HG02571 (cell line): Measurements from ENCODE around the gene STRIP2.
"Not testable (repeated sequence)": the region's sequence is repeated elsewhere in the genome, so short reads cannot be mapped to it uniquely, and the experiment has no call there.

Source experiments
- ATAC-seq: cut with Tn5 transposase; IDR thresholded peaks from one replicate; pipeline ENCODE4 v1.9.1; 2021; ENCODE audit warnings: mild to moderate bottlenecking, moderate library complexity; ENCODE audit not compliant: unreplicated experiment

STRIP2 gene

GRCh38 chr7:129417073-129417472, 17.2 kb upstream of the STRIP2 start:
- no peak for ATAC-seq

GRCh38 chr7:129421717-129422250, 12.4 kb upstream of the STRIP2 start:
- ATAC-seq, result no peak

- no peak for ATAC-seq
These were observed 11.5 kb upstream of the STRIP2 start for GRCh38 chr7:129422727-129423126.

GRCh38 chr7:129423700-129424410, 10.4 kb upstream of the STRIP2 start:
- ATAC-seq, result no peak

- no peak for ATAC-seq
These were observed 7.8 kb upstream of the STRIP2 start for GRCh38 chr7:129426482-129426881.

- no peak for ATAC-seq
These were observed 6.6 kb upstream of the STRIP2 start for GRCh38 chr7:129427526-129428045.

GRCh38 chr7:129431911-129432643, 2.2 kb upstream of the STRIP2 start:
- no peak for ATAC-seq

GRCh38 chr7:129434675-129435318, 565 bp downstream of the STRIP2 start:
- ATAC-seq, result no peak

GRCh38 chr7:129435414-129435829, 1.2 kb downstream of the STRIP2 start:
- ATAC-seq, result no peak

GRCh38 chr7:129436335-129436923, 2.2 kb downstream of the STRIP2 start:
- no peak for ATAC-seq

GRCh38 chr7:129437190-129437589, 3.0 kb downstream of the STRIP2 start:
- ATAC-seq, result no peak

- no peak for ATAC-seq
These were observed 4.1 kb downstream of the STRIP2 start for GRCh38 chr7:129438281-129438838.

- no peak for ATAC-seq
These were observed 4.8 kb downstream of the STRIP2 start for GRCh38 chr7:129438839-129439651.

- ATAC-seq, result no peak
These were observed 5.9 kb downstream of the STRIP2 start for GRCh38 chr7:129439963-129440625.

- no peak for ATAC-seq
These were observed 9.4 kb downstream of the STRIP2 start for GRCh38 chr7:129443612-129444011.

GRCh38 chr7:129444776-129445175, 10.5 kb downstream of the STRIP2 start:
- not testable (repeated sequence) for ATAC-seq

- ATAC-seq, result not testable (repeated sequence)
These were observed 12.7 kb downstream of the STRIP2 start for GRCh38 chr7:129446925-129447324.

GRCh38 chr7:129447445-129447844, 13.2 kb downstream of the STRIP2 start:
- not testable (repeated sequence) for ATAC-seq

GRCh38 chr7:129448608-129449007, 14.4 kb downstream of the STRIP2 start:
- not testable (repeated sequence) for ATAC-seq
